ENCODE data around the gene FBXL20.

GRCh38 chr17:39222866-39223834 lies 178.3 kb downstream of the FBXL20 start:
- TF ChIP-seq POLR2A (IDR thresholded peaks at IDR 0.05) (no peak), CTCF (IDR thresholded peaks at IDR 0.05) (no peak)
